ENCODE results near the gene EIF4E3. TPM values are rescaled to one million over a fixed set of nuclear protein-coding genes. Genes with fewer than 3 reads are reported as not detected.

Gene EIF4E3
- total RNA-seq, 1 donor from 2014 or later = 25.3 TPM

- peaks cover 4% of the 10 kb centered on the region for H3K4me1 ChIP-seq
- intact Hi-C loops (cut with DNase I) = loop anchor here (10.0 kb wide), 1 partner anchor 1107 kb away; no protein-coding TSS in a partner anchor
- no peak overlapping the region for H3K4me3 ChIP-seq
- DNase-seq (ENCODE audit: extremely low spot score in 2 of 2) = no peak
- H3K27me3 ChIP-seq = no peaks in the 10 kb centered on the region
- H3K27ac ChIP-seq = no peak overlapping the region
- no peaks in the 10 kb centered on the region for H3K36me3 ChIP-seq
- H3K9me3 ChIP-seq = no peaks in the 10 kb centered on the region
- TF ChIP-seq CTCF (IDR thresholded peaks at IDR 0.05) = no peak
- TF ChIP-seq POLR2AphosphoS5 (IDR thresholded peaks at IDR 0.05; ENCODE audit: insufficient read depth in 1 of 2, low read depth in 1 of 2) = no peak
- TF ChIP-seq POLR2A (IDR thresholded peaks at IDR 0.05) = no peak
Observed at GRCh38 chr3:71718072-71718471, 7.1 kb downstream of the EIF4E3 start.

GRCh38 chr3:71714595-71714994 is 10.6 kb downstream of the EIF4E3 start:
- TF ChIP-seq CTCF (IDR thresholded peaks at IDR 0.05) = no peak
- no peak for TF ChIP-seq POLR2A (IDR thresholded peaks at IDR 0.05)
- no peak for TF ChIP-seq POLR2AphosphoS5 (IDR thresholded peaks at IDR 0.05; ENCODE audit: insufficient read depth in 1 of 2, low read depth in 1 of 2)
- Histone ChIP-seq H3K4me1 (peaks cover 4% of the 10 kb centered on the region), H3K27ac (no peak overlapping the region), H3K27me3 (no peaks in the 10 kb centered on the region), H3K4me3 (no peak overlapping the region), H3K9me3 (no peaks in the 10 kb centered on the region), H3K36me3 (peaks cover 0 to 4% of the 10 kb centered on the region in 2 donors)
- intact Hi-C loops (cut with DNase I) = loop anchor here (10.0 kb wide), 1 partner anchor 1110 kb away; no protein-coding TSS in a partner anchor
- no peak for DNase-seq (ENCODE audit: extremely low spot score in 2 of 2)

GRCh38 chr3:71713041-71713440 is 12.2 kb downstream of the EIF4E3 start:
- TF ChIP-seq POLR2A (IDR thresholded peaks at IDR 0.05) (no peak), CTCF (IDR thresholded peaks at IDR 0.05) (no peak), POLR2AphosphoS5 (IDR thresholded peaks at IDR 0.05; ENCODE audit: insufficient read depth in 1 of 2, low read depth in 1 of 2) (no peak)
- peaks cover 0 to 7% of the 10 kb centered on the region in 2 donors for H3K36me3 ChIP-seq
- no peak for DNase-seq (ENCODE audit: extremely low spot score in 2 of 2)
- no peak overlapping the region for H3K27ac ChIP-seq
- no peak overlapping the region for H3K4me3 ChIP-seq
- intact Hi-C loops (cut with DNase I) = loop anchor here (10.0 kb wide), 1 partner anchor 1112 kb away; no protein-coding TSS in a partner anchor
- no peaks in the 10 kb centered on the region for H3K9me3 ChIP-seq
- no peaks in the 10 kb centered on the region for H3K27me3 ChIP-seq
- H3K4me1 ChIP-seq = peaks cover 4% of the 10 kb centered on the region

- no peak overlapping the region for H3K27ac ChIP-seq
- H3K4me3 ChIP-seq = no peak overlapping the region
- no peak for TF ChIP-seq POLR2AphosphoS5 (IDR thresholded peaks at IDR 0.05; ENCODE audit: insufficient read depth in 1 of 2, low read depth in 1 of 2)
- peak; percentile 42 to 51 (median 45) for TF ChIP-seq CTCF (IDR thresholded peaks at IDR 0.05)
- peaks cover 4% of the 10 kb centered on the region for H3K4me1 ChIP-seq
- H3K9me3 ChIP-seq = no peaks in the 10 kb centered on the region
- DNase-seq (ENCODE audit: extremely low spot score in 2 of 2) = no peak
- intact Hi-C loops (cut with DNase I) = loop anchor here (10.0 kb wide), 1 partner anchor 1114 kb away; no protein-coding TSS in a partner anchor
- H3K36me3 ChIP-seq = peaks cover 0 to 7% of the 10 kb centered on the region in 2 donors
- H3K27me3 ChIP-seq = no peaks in the 10 kb centered on the region
Observed at GRCh38 chr3:71710906-71711494, 14.2 kb downstream of the EIF4E3 start.

GRCh38 chr3:71709908-71710511 is 15.2 kb downstream of the EIF4E3 start:
- no peak for DNase-seq (ENCODE audit: extremely low spot score in 2 of 2)
- intact Hi-C loops (cut with DNase I) = loop anchor here (10.0 kb wide), 1 partner anchor 1115 kb away; no protein-coding TSS in a partner anchor
- Histone ChIP-seq H3K9me3 (no peaks in the 10 kb centered on the region), H3K4me3 (no peak overlapping the region), H3K27me3 (no peaks in the 10 kb centered on the region), H3K4me1 (peaks cover 4% of the 10 kb centered on the region), H3K36me3 (peaks cover 0 to 7% of the 10 kb centered on the region in 2 donors), H3K27ac (no peak overlapping the region)
- no peak for TF ChIP-seq CTCF (IDR thresholded peaks at IDR 0.05)
- no peak for TF ChIP-seq POLR2AphosphoS5 (IDR thresholded peaks at IDR 0.05; ENCODE audit: insufficient read depth in 1 of 2, low read depth in 1 of 2)
